HG03064 (cell line): ENCODE measurements around the gene LENG9.

Source experiments
- ATAC-seq: cut with Tn5 transposase; IDR thresholded peaks from one replicate; pipeline ENCODE4 v1.9.1; 2021; ENCODE audit warnings: low read depth; ENCODE audit not compliant: unreplicated experiment

The LENG9 gene

GRCh38 chr19:54424660-54425381, 38.8 kb downstream of the LENG9 start:
- no peak for ATAC-seq

- ATAC-seq: no peak
Observed at GRCh38 chr19:54424201-54424600, 39.4 kb downstream of the LENG9 start.

- no peak for ATAC-seq
Observed at GRCh38 chr19:54422136-54422535, 41.4 kb downstream of the LENG9 start.

- no peak for ATAC-seq
Observed at GRCh38 chr19:54421521-54421920, 42.1 kb downstream of the LENG9 start.

GRCh38 chr19:54421169-54421516, 42.4 kb downstream of the LENG9 start:
- no peak for ATAC-seq

GRCh38 chr19:54420383-54421168, 43.0 kb downstream of the LENG9 start:
- ATAC-seq: no peak

- no peak for ATAC-seq
Observed at GRCh38 chr19:54420068-54420382, 43.6 kb downstream of the LENG9 start.

GRCh38 chr19:54418930-54419800, 44.4 kb downstream of the LENG9 start:
- no peak for ATAC-seq

- ATAC-seq: no peak
Observed at GRCh38 chr19:54418030-54418929, 45.3 kb downstream of the LENG9 start.

GRCh38 chr19:54416695-54417491, 46.7 kb downstream of the LENG9 start:
- ATAC-seq: no peak

GRCh38 chr19:54415901-54416673, 47.5 kb downstream of the LENG9 start:
- no peak for ATAC-seq

- ATAC-seq: no peak
Observed at GRCh38 chr19:54415208-54415900, 48.2 kb downstream of the LENG9 start, which contains the start of gene TTYH1. TTYH1 (plus strand) TSS chr19:54415464; CDS start chr19:54415553, 89 bp downstream.

- no peak for ATAC-seq
Observed at GRCh38 chr19:54414156-54414555, 49.4 kb downstream of the LENG9 start.

GRCh38 chr19:54412877-54413276, 50.7 kb downstream of the LENG9 start:
- ATAC-seq: no peak
